AG04450 (cell line): ENCODE measurements around the gene MAGI2. TPM values are rescaled to one million over a fixed set of nuclear protein-coding genes. Genes with fewer than 3 reads are reported as not detected.

Source experiments
- CTCF ChIA-PET: fragments of 300-600, 350-600 bp; formaldehyde crosslinking; extraction: SDS; loops from one replicate; lab custom pipeline; 2022; ENCODE audit warnings: antibody characterized with exemption, inconsistent platforms; lab: Charles Lee
- POLR2A ChIA-PET: fragments of 350-600 bp; formaldehyde crosslinking; extraction: SDS; loops from one replicate; lab custom pipeline; 2021; ENCODE audit warnings: antibody characterized with exemption, inconsistent platforms; lab: Yijun Ruan, JAX
- DNase-seq: peaks from one replicate; pipeline ENCODE4 v3.0.0-alpha.2; 2011; ENCODE audit warnings: low read depth, low spot score
- H3K27ac ChIP-seq: one replicate; pipeline ENCODE4 v1.5.1; 2012; ENCODE audit warnings: low read depth, low read length, control low read depth
- H3K27me3 ChIP-seq: one replicate; pipeline ENCODE4 v1.6.0; 2012; ENCODE audit warnings: low read length; ENCODE audit not compliant: control insufficient read depth, insufficient read depth
- H3K4me3 ChIP-seq: 2 replicates; pipeline ENCODE4 v1.5.1; 2011; ENCODE audit warnings: mild to moderate bottlenecking, low read depth, low read length, control low read depth
- H3K9me3 ChIP-seq: 2 replicates; pipeline ENCODE4 v1.5.1; 2012; ENCODE audit warnings: low read length; ENCODE audit not compliant: control insufficient read depth, insufficient read depth
- CTCF ChIP-seq: IDR thresholded peaks from 2 replicates; pipeline ENCODE4 v1.5.1; 2011; ENCODE audit warnings: low read depth, low read length, control low read depth, inconsistent platforms
- polyA plus RNA-seq: library from polyadenylated mRNA; depleted of rRNA; stranded (reverse); fragments of >200 nt; gene quantifications from 2 replicates; pipeline ENCODE4 v1.2.3, GENCODE V29; 2011

Gene MAGI2
- polyA plus RNA-seq, 1 experiment = 2.3 TPM

GRCh38 chr7:78207269-78207668 is 1246.2 kb downstream of the MAGI2 start:
- H3K4me3 ChIP-seq = no peak overlapping the region
- ChIA-PET CTCF (interaction anchor here (0.7 kb wide), 1 partner anchor 73 kb away, joined by 3 read pairs; no protein-coding TSS in a partner anchor), POLR2A (no interaction called here)
- H3K9me3 ChIP-seq = no peaks in the 10 kb centered on the region
- no peak for DNase-seq
- H3K27me3 ChIP-seq = no peaks in the 10 kb centered on the region
- H3K27ac ChIP-seq = no peak overlapping the region
- TF ChIP-seq CTCF = no peak

GRCh38 chr7:78206769-78207168 is 1246.7 kb downstream of the MAGI2 start:
- H3K4me3 ChIP-seq = no peak overlapping the region
- H3K27ac ChIP-seq = no peak overlapping the region
- no peak for DNase-seq
- TF ChIP-seq CTCF = no peak
- H3K27me3 ChIP-seq = no peaks in the 10 kb centered on the region
- no peaks in the 10 kb centered on the region for H3K9me3 ChIP-seq
- ChIA-PET CTCF (interaction anchor here (0.7 kb wide), 1 partner anchor 73 kb away, joined by 3 read pairs; no protein-coding TSS in a partner anchor), POLR2A (no interaction called here)

GRCh38 chr7:78203042-78203720 is 1250.3 kb downstream of the MAGI2 start:
- CTCF ChIA-PET = interaction anchor here (0.6 kb wide), 1 partner anchor 32 kb away, joined by 3 read pairs; no protein-coding TSS in a partner anchor
- no peaks in the 10 kb centered on the region for H3K9me3 ChIP-seq
- POLR2A ChIA-PET = no interaction called here
- TF ChIP-seq CTCF = no peak
- H3K4me3 ChIP-seq = no peak overlapping the region
- no peak for DNase-seq
- no peaks in the 10 kb centered on the region for H3K27me3 ChIP-seq
- no peak overlapping the region for H3K27ac ChIP-seq

GRCh38 chr7:78198756-78199155 is 1254.7 kb downstream of the MAGI2 start:
- CTCF ChIA-PET = interaction anchor here (1.2 to 1.6 kb wide), 2 partner anchors 23 to 64 kb away, joined by 3 to 5 read pairs; no protein-coding TSS in a partner anchor

More at GRCh38 chr7:78198756-78199155, 1254.7 kb downstream of the MAGI2 start:
- H3K9me3 ChIP-seq = no peaks in the 10 kb centered on the region
- H3K27ac ChIP-seq = no peak overlapping the region
- no peak overlapping the region for H3K4me3 ChIP-seq
- TF ChIP-seq CTCF = no peak
- no peak for DNase-seq
- no peaks in the 10 kb centered on the region for H3K27me3 ChIP-seq
- POLR2A ChIA-PET = no interaction called here
